IPS-11a (cell line): ENCODE results near the gene RPS2.

Experiments
- H3K4me3 ChIP-seq: one replicate; pipeline ENCODE4 v1.5.1; 2013; ENCODE audit warnings: low read depth, low read length, control low read depth

RPS2 gene

GRCh38 chr16:1982991-1983543 is 18.4 kb upstream of the RPS2 start:
- peak overlapping the region; percentile 74 for H3K4me3 ChIP-seq

- no peak overlapping the region for H3K4me3 ChIP-seq
These were observed 17.4 kb upstream of the RPS2 start for GRCh38 chr16:1982013-1982433.

- no peak within 1 kb of the TSS for H3K4me3 ChIP-seq
These were observed 16.8 kb upstream of the RPS2 start, which contains the start of gene NOXO1 for GRCh38 chr16:1981398-1981836. Gene NOXO1 (minus strand): TSS chr16:1981469. CDS start chr16:1981179, 290 bp downstream.

- no peak overlapping the region for H3K4me3 ChIP-seq
These were observed 16.1 kb upstream of the RPS2 start for GRCh38 chr16:1980770-1981087.

- H3K4me3 ChIP-seq = peak overlapping the region; percentile 17
These were observed 15.6 kb upstream of the RPS2 start for GRCh38 chr16:1980030-1980769.

GRCh38 chr16:1979271-1980029 is 14.8 kb upstream of the RPS2 start:
- H3K4me3 ChIP-seq = peak overlapping the region; percentile 17

GRCh38 chr16:1978476-1979120 is 14.0 kb upstream of the RPS2 start:
- H3K4me3 ChIP-seq = no peak overlapping the region

- H3K4me3 ChIP-seq = no peak overlapping the region
These were observed 13.2 kb upstream of the RPS2 start for GRCh38 chr16:1977875-1978268.

- no peak overlapping the region for H3K4me3 ChIP-seq
These were observed 12.6 kb upstream of the RPS2 start for GRCh38 chr16:1976951-1977874.

GRCh38 chr16:1976216-1976520 is 11.5 kb upstream of the RPS2 start:
- no peak overlapping the region for H3K4me3 ChIP-seq

GRCh38 chr16:1975432-1976215 is 11.0 kb upstream of the RPS2 start:
- H3K4me3 ChIP-seq = no peak overlapping the region

- H3K4me3 ChIP-seq = no peak overlapping the region
These were observed 9.8 kb upstream of the RPS2 start for GRCh38 chr16:1974157-1975070.

- H3K4me3 ChIP-seq = no peak overlapping the region
These were observed 9.0 kb upstream of the RPS2 start for GRCh38 chr16:1973461-1974156.

GRCh38 chr16:1972490-1972877 is 7.9 kb upstream of the RPS2 start:
- peak overlapping the region; percentile 92 for H3K4me3 ChIP-seq

GRCh38 chr16:1971796-1972489 is 7.3 kb upstream of the RPS2 start, which contains the start of gene TBL3:
Gene TBL3 (plus strand): TSS chr16:1972053. CDS start chr16:1972165, 112 bp downstream.
- H3K4me3 ChIP-seq = peak within 1 kb of the TSS; percentile 92

- no peak overlapping the region for H3K4me3 ChIP-seq
These were observed 3.7 kb upstream of the RPS2 start for GRCh38 chr16:1968146-1968953.

GRCh38 chr16:1966460-1966859 is 1.8 kb upstream of the RPS2 start, which contains the start of gene RNF151:
Gene RNF151 (plus strand): TSS chr16:1966856. CDS start chr16:1966882, 26 bp downstream.
- peak within 1 kb of the TSS; percentile 93 for H3K4me3 ChIP-seq
